MM.1S (cell line): ENCODE measurements around the gene NBPF9.
"Not testable (repeated sequence)": the region's sequence is repeated elsewhere in the genome, so short reads cannot be mapped to it uniquely, and the experiment has no call there.

Experiments
- DNase-seq: peaks from one replicate; pipeline ENCODE4 v3.0.0-alpha.2; 2015
- H2AFZ ChIP-seq: fragments of 300-600 bp; sonication (generic); 2 replicates; pipeline ENCODE4 v1.6.0; 2016; ENCODE audit warnings: antibody characterized with exemption, low read length
- H3F3A ChIP-seq: fragments of 300-600 bp; sonication (generic); 2 replicates; pipeline ENCODE4 v1.6.1; 2016; ENCODE audit warnings: mild to moderate bottlenecking, antibody characterized with exemption, low read length, moderate library complexity, mixed read lengths; ENCODE audit not compliant: insufficient read depth
- H3K27ac ChIP-seq: fragments of 300-600 bp; sonication (generic); 2 replicates; pipeline ENCODE4 v1.5.1; 2016; ENCODE audit warnings: mild to moderate bottlenecking, low read length
- H3K27me3 ChIP-seq: fragments of 300-600 bp; sonication (generic); replicated peaks from 2 replicates; pipeline ENCODE4 v1.6.0; 2016; ENCODE audit warnings: low read length; ENCODE audit not compliant: insufficient read depth
- H3K36me3 ChIP-seq: fragments of 300-600 bp; sonication (generic); replicated peaks from 2 replicates; pipeline ENCODE4 v1.6.1; 2016; ENCODE audit warnings: mild to moderate bottlenecking, low read length, mixed read lengths; ENCODE audit not compliant: insufficient read depth
- H3K4me1 ChIP-seq: fragments of 300-600 bp; sonication (generic); 2 replicates; pipeline ENCODE4 v1.6.1; 2016; ENCODE audit warnings: low read length, mixed read lengths
- H3K4me2 ChIP-seq: fragments of 300-600 bp; sonication (generic); 2 replicates; pipeline ENCODE4 v1.6.0; 2016; ENCODE audit warnings: low read depth, low read length
- H3K4me3 ChIP-seq: fragments of 300-600 bp; sonication (generic); 2 replicates; pipeline ENCODE4 v1.5.1; 2016; ENCODE audit warnings: low read length, mixed read lengths
- H3K79me2 ChIP-seq: fragments of 300-600 bp; sonication (generic); 2 replicates; pipeline ENCODE4 v1.6.1; 2016; ENCODE audit warnings: mixed run types, low read length, mixed read lengths
- H3K9ac ChIP-seq: fragments of 300-600 bp; sonication (generic); 2 replicates; pipeline ENCODE4 v1.6.1; 2016; ENCODE audit warnings: low read length, mixed read lengths
- H3K9me2 ChIP-seq: fragments of 300-600 bp; sonication (generic); replicated peaks from 2 replicates; pipeline ENCODE4 v1.6.1; 2016; ENCODE audit warnings: mild to moderate bottlenecking, low read length, mixed read lengths; ENCODE audit not compliant: insufficient read depth
- H3K9me3 ChIP-seq: fragments of 300-600 bp; sonication (generic); replicated peaks from 2 replicates; pipeline ENCODE4 v1.6.1; 2016; ENCODE audit warnings: mild to moderate bottlenecking, low read length, mixed read lengths; ENCODE audit not compliant: insufficient read depth
- H4K20me1 ChIP-seq: fragments of 300-600 bp; sonication (generic); 2 replicates; pipeline ENCODE4 v1.6.1; 2016; ENCODE audit warnings: mild to moderate bottlenecking, low read length, moderate library complexity, mixed read lengths; ENCODE audit not compliant: insufficient read depth

NBPF9 gene

GRCh38 chr1:149008769-149009168 lies 94.6 kb downstream of the NBPF9 start:
- not testable (repeated sequence) for H3K9me2 ChIP-seq, H3K4me3 ChIP-seq, H3K9ac ChIP-seq, H3K27me3 ChIP-seq, H3K27ac ChIP-seq, H3K4me2 ChIP-seq, H3K9me3 ChIP-seq, H2AFZ ChIP-seq, DNase-seq, H4K20me1 ChIP-seq, H3K4me1 ChIP-seq, H3K36me3 ChIP-seq, H3F3A ChIP-seq, H3K79me2 ChIP-seq

DNA sequence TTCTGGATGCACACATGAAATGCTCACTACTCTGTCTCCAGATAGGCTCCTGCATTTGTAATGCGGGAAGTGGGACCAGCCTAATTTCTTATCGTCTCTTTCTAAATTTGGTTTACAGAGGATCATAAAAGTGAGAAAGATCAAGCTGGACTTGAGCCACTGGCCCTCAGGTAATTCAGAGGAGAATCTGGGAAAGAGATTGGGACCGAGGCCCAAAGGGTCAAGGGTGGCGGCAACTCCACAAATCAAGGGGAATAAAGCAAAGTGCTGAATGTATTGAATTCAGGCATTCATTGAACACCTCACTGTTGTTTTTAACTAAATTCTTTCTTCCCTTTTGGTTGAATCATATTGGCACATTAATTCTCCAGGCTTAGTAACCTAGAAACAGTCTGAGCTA lies 95.0 kb downstream of the NBPF9 start:
- not testable (repeated sequence) for H3K4me2 ChIP-seq, H3K79me2 ChIP-seq, H3K9me2 ChIP-seq, H3K9ac ChIP-seq, H3K9me3 ChIP-seq, H3K36me3 ChIP-seq, H3F3A ChIP-seq, H4K20me1 ChIP-seq, H3K4me1 ChIP-seq, H3K27ac ChIP-seq, DNase-seq, H2AFZ ChIP-seq, H3K27me3 ChIP-seq, H3K4me3 ChIP-seq
